Measurements from ENCODE around the gene CNTNAP5. TPM values are rescaled to one million over a fixed set of nuclear protein-coding genes. Genes with fewer than 3 reads are reported as not detected.

The CNTNAP5 gene
- total and polyA plus RNA-seq, 4 experiments from 2014 or later = not detected

DNA sequence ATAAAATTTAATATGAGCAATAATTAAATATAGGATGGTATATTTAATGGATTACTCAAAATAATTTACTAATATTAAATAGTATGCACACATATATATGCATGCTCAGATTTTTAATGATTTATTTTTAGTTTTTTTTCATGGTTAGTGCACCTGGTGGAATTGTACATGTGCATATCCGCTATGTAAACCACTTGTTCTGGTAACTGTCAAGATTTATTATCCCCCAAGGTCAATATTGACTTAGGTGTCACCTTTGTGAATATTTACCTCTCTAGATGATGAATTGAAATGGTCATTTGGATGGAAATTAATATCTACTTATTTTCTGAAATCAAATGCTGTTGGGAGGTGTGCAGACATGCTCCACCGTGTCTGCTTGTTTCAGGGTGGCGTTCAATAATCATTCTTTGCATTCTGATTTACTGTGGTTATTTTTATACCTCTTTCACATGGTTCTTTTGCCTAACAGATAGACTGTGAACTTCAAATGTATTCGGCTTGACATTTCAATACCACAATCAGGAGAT is 14.7 kb downstream of the CNTNAP5 start:
- H3K9me3 Mint-ChIP-seq = peaks cover 0 to 9% (median 2%) of the 10 kb centered on the region in 8 donors
- no peaks in the 10 kb centered on the region for H3K27me3 Mint-ChIP-seq

DNA sequence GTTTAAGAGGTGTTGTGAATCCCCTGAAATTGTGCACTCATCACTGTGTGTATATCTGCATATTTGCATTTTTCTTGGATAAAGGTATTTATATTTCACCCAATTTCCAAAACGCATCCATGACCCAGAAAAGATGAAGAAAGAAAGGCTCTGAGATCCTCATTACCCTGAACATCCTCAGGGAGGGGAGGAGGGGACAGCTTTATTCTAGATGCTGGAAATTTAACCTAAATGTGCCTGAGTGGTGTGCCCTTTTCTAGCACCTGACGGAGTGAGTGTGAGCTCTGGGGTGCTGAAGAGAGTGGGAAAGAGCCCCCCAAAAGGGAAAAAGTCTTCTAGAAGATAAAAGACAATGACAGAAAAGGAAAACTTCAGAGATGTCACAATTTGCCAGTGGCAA is 20.8 kb downstream of the CNTNAP5 start:
- Histone ChIP-seq H3K4me1 (ENCODE audit: insufficient read depth, low read length) (no peaks in the 10 kb centered on the region), H3K36me3 (ENCODE audit: insufficient read depth, low read length) (no peaks in the 10 kb centered on the region), H3K27ac (ENCODE audit: low read depth, low read length) (no peak overlapping the region), H3K4me3 (ENCODE audit: low read length in 2 of 2) (no peak overlapping the region), H3K27me3 (ENCODE audit: insufficient read depth, low read length) (no peaks in the 10 kb centered on the region), H3K9me3 (ENCODE audit: control insufficient read depth in 1 of 2, low read length in 2 of 2) (no peaks in the 10 kb centered on the region)
- H3K9me3 Mint-ChIP-seq = peaks cover 0 to 14% (median 4%) of the 10 kb centered on the region in 8 donors
- DNase-seq = no peak
- H3K4me3 Mint-ChIP-seq = no peak overlapping the region
- no peaks in the 10 kb centered on the region for H3K27me3 Mint-ChIP-seq
- ChIA-PET POLR2A (ENCODE audit: partially characterized antibody) (no interaction called here), CTCF (ENCODE audit: partially characterized antibody) (no interaction called here)
- H3K27ac Mint-ChIP-seq = no peak overlapping the region
- H3K4me1 Mint-ChIP-seq = no peaks in the 10 kb centered on the region
- no peaks in the 10 kb centered on the region for H3K36me3 Mint-ChIP-seq
- intact Hi-C loops (cut with micrococcal nuclease) = no loop called here

More for the DNA sequence above, 14.7 kb downstream of the CNTNAP5 start:
- DNase-seq = no peak
- Mint-ChIP-seq H3K36me3 (no peaks in the 10 kb centered on the region), H3K4me3 (no peak overlapping the region), H3K27ac (no peak overlapping the region), H3K4me1 (no peaks in the 10 kb centered on the region)
- no peak overlapping the region for H3K27ac ChIP-seq (ENCODE audit: low read depth, low read length)
- no peaks in the 10 kb centered on the region for H3K27me3 ChIP-seq (ENCODE audit: insufficient read depth, low read length)
- CTCF ChIA-PET (ENCODE audit: partially characterized antibody) = no interaction called here
- POLR2A ChIA-PET (ENCODE audit: partially characterized antibody) = no interaction called here
- H3K4me3 ChIP-seq (ENCODE audit: low read length in 2 of 2) = no peak overlapping the region
- H3K9me3 ChIP-seq (ENCODE audit: control insufficient read depth in 1 of 2, low read length in 2 of 2) = no peaks in the 10 kb centered on the region
- no peaks in the 10 kb centered on the region for H3K36me3 ChIP-seq (ENCODE audit: insufficient read depth, low read length)
- H3K4me1 ChIP-seq (ENCODE audit: insufficient read depth, low read length) = no peaks in the 10 kb centered on the region
- intact Hi-C loops (cut with micrococcal nuclease) = no loop called here

DNA sequence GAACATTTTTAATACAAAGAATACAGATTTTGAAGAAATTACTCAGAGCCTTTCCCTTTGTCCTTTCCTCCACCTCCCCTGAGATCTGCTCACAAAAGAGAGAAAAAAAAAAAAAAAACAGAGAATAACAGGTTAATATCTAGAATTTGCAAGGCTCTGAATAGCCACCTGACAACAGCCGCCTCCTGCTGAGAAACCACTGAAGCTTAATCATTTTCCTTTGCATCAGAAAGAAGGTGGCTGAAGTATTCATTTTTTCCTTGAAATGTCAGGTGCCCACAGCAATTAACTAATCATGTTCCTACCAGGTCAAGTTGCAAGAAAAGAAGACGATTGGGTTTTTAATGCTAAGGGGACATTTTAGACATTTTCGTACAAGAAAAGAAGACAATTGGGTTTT is 21.2 kb downstream of the CNTNAP5 start:
- Histone ChIP-seq H3K9me3 (ENCODE audit: control insufficient read depth in 1 of 2, low read length in 2 of 2) (no peaks in the 10 kb centered on the region), H3K27me3 (ENCODE audit: insufficient read depth, low read length) (no peaks in the 10 kb centered on the region), H3K27ac (ENCODE audit: low read depth, low read length) (no peak overlapping the region), H3K4me1 (ENCODE audit: insufficient read depth, low read length) (no peaks in the 10 kb centered on the region), H3K4me3 (ENCODE audit: low read length in 2 of 2) (no peak overlapping the region), H3K36me3 (ENCODE audit: insufficient read depth, low read length) (no peaks in the 10 kb centered on the region)
- Mint-ChIP-seq H3K27me3 (no peaks in the 10 kb centered on the region), H3K27ac (no peak overlapping the region), H3K36me3 (no peaks in the 10 kb centered on the region), H3K9me3 (peaks cover 0 to 14% (median 5%) of the 10 kb centered on the region in 8 donors), H3K4me3 (no peak overlapping the region), H3K4me1 (no peaks in the 10 kb centered on the region)
- POLR2A ChIA-PET (ENCODE audit: partially characterized antibody) = no interaction called here
- DNase-seq = no peak
- CTCF ChIA-PET (ENCODE audit: partially characterized antibody) = no interaction called here
- intact Hi-C loops (cut with micrococcal nuclease) = no loop called here

DNA sequence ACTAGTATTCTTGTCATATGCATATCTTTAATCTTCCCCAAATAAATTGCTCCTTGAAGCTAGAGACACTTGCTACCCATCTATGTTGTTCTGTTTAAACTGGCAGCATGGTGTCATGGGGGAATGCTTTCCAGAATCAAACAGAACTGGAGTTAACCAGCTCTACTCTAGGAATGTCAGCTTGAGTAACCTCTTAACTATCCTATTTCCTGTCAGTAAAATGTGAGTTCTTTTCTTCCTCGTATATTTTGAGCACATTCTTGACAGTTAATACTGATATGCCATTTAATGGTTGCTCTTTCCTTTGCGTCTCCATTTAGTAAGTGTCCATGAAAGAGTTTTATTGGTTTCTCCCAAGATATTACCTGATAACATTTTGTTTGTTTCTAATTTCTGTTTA is 23.0 kb downstream of the CNTNAP5 start:
- ChIA-PET CTCF (ENCODE audit: partially characterized antibody) (no interaction called here), POLR2A (ENCODE audit: partially characterized antibody) (no interaction called here)
- Histone ChIP-seq H3K27ac (ENCODE audit: low read depth, low read length) (no peak overlapping the region), H3K4me1 (ENCODE audit: insufficient read depth, low read length) (no peaks in the 10 kb centered on the region), H3K36me3 (ENCODE audit: insufficient read depth, low read length) (no peaks in the 10 kb centered on the region), H3K4me3 (ENCODE audit: low read length in 2 of 2) (no peak overlapping the region), H3K9me3 (ENCODE audit: control insufficient read depth in 1 of 2, low read length in 2 of 2) (no peaks in the 10 kb centered on the region), H3K27me3 (ENCODE audit: insufficient read depth, low read length) (no peaks in the 10 kb centered on the region)
- Mint-ChIP-seq H3K9me3 (peaks cover 0 to 14% (median 6%) of the 10 kb centered on the region in 8 donors), H3K27ac (no peak overlapping the region), H3K36me3 (no peaks in the 10 kb centered on the region), H3K4me1 (no peaks in the 10 kb centered on the region), H3K27me3 (no peaks in the 10 kb centered on the region), H3K4me3 (no peak overlapping the region)
- intact Hi-C loops (cut with micrococcal nuclease) = no loop called here
- no peak for DNase-seq

DNA sequence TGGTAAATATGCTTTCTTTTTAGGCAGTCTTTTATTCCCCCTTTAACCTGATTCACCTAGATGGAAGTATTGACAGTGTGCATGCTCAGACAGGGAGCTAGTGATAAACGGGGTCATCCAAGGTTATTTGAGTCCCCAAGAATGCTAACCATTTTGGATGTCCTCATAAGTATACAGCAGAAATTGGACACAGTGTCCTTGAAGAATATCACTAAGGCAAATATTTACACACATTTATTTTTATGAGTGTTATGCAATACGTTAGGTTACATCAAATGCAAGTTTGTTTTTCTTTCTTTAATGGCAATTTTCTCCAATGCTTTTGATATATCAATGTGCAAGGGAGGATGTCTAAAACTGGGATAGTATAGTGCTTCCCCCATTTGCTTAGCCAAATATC is 23.6 kb downstream of the CNTNAP5 start:
- Histone ChIP-seq H3K27me3 (ENCODE audit: insufficient read depth, low read length) (no peaks in the 10 kb centered on the region), H3K4me3 (ENCODE audit: low read length in 2 of 2) (no peak overlapping the region), H3K4me1 (ENCODE audit: insufficient read depth, low read length) (no peaks in the 10 kb centered on the region), H3K9me3 (ENCODE audit: control insufficient read depth in 1 of 2, low read length in 2 of 2) (no peaks in the 10 kb centered on the region), H3K36me3 (ENCODE audit: insufficient read depth, low read length) (no peaks in the 10 kb centered on the region), H3K27ac (ENCODE audit: low read depth, low read length) (no peak overlapping the region)
- H3K27ac Mint-ChIP-seq = no peak overlapping the region
- no peaks in the 10 kb centered on the region for H3K4me1 Mint-ChIP-seq
- H3K9me3 Mint-ChIP-seq = peaks cover 0 to 16% (median 5%) of the 10 kb centered on the region in 8 donors
- intact Hi-C loops (cut with micrococcal nuclease) = no loop called here
- H3K27me3 Mint-ChIP-seq = no peaks in the 10 kb centered on the region
- POLR2A ChIA-PET (ENCODE audit: partially characterized antibody) = no interaction called here
- H3K4me3 Mint-ChIP-seq = no peak overlapping the region
- no peak for DNase-seq
- CTCF ChIA-PET (ENCODE audit: partially characterized antibody) = no interaction called here
- H3K36me3 Mint-ChIP-seq = no peaks in the 10 kb centered on the region

DNA sequence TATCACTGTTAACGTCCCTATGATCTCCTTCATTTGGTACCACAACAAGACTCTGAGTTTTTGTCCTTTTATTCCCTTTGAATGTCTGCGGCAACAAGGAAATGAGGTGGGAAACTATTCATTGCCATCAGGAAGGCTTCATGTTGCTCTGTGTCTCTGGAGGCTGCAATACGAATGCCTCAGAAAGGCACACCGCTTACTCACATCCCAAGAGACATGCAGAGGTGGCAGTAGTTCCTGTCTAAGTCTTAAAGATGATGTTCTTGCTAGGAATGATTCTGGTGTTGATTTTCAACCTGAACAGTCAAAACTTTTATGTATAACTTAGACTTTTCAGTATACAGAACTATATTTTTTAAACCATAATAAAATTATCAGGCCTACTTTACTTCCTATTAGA is 24.0 kb downstream of the CNTNAP5 start:
- H3K4me3 Mint-ChIP-seq = no peak overlapping the region
- no peaks in the 10 kb centered on the region for H3K4me1 ChIP-seq (ENCODE audit: insufficient read depth, low read length)
- no peaks in the 10 kb centered on the region for H3K36me3 Mint-ChIP-seq
- H3K9me3 ChIP-seq (ENCODE audit: control insufficient read depth in 1 of 2, low read length in 2 of 2) = no peaks in the 10 kb centered on the region
- POLR2A ChIA-PET (ENCODE audit: partially characterized antibody) = no interaction called here
- peaks cover 0 to 16% (median 5%) of the 10 kb centered on the region in 8 donors for H3K9me3 Mint-ChIP-seq
- intact Hi-C loops (cut with micrococcal nuclease) = no loop called here
- no peaks in the 10 kb centered on the region for H3K27me3 ChIP-seq (ENCODE audit: insufficient read depth, low read length)
- DNase-seq = no peak
- no peaks in the 10 kb centered on the region for H3K27me3 Mint-ChIP-seq
- no peaks in the 10 kb centered on the region for H3K36me3 ChIP-seq (ENCODE audit: insufficient read depth, low read length)
- no peaks in the 10 kb centered on the region for H3K4me1 Mint-ChIP-seq
- H3K27ac ChIP-seq (ENCODE audit: low read depth, low read length) = no peak overlapping the region
- CTCF ChIA-PET (ENCODE audit: partially characterized antibody) = no interaction called here
- no peak overlapping the region for H3K27ac Mint-ChIP-seq
- H3K4me3 ChIP-seq (ENCODE audit: low read length in 2 of 2) = no peak overlapping the region

DNA sequence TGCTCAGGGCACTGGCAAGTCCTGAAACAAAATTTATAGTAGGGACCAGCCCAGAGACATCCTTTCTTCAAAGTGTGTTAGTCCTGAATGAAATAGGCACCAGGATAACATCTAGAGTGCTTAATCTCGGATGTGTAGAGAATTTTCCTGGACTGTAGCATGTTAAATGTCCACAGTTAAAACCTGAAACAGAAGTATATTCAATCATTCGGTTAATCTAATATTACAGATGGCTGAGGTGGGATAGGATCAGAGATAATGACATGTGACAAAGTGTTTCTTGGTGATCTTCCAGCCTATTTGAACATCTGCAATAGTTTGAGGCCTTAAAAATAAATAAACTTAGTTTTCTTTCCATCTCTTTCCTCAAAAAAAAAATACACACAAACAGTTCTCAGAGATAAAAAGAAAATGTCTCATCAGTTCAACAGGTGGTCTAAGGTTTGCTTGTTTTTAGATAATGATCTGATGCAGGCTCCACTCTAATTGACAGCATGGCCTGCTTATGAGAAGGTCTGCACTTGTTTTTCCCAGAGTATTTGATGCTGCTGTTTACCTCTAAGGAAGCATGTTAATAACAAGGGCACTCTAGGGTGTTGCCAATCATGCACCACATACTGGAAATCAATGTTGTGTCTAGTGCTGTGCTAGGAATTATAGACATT is 25.9 kb downstream of the CNTNAP5 start:
- no peaks in the 10 kb centered on the region for H3K36me3 Mint-ChIP-seq
- DNase-seq = no peak
- no peaks in the 10 kb centered on the region for H3K4me1 ChIP-seq (ENCODE audit: insufficient read depth, low read length)
- H3K27ac ChIP-seq (ENCODE audit: low read depth, low read length) = no peak overlapping the region
- no peak overlapping the region for H3K27ac Mint-ChIP-seq
- H3K4me3 Mint-ChIP-seq = no peak overlapping the region
- no peaks in the 10 kb centered on the region for H3K27me3 Mint-ChIP-seq
- POLR2A ChIA-PET (ENCODE audit: partially characterized antibody) = no interaction called here
- intact Hi-C loops (cut with micrococcal nuclease) = no loop called here
- no peak overlapping the region for H3K4me3 ChIP-seq (ENCODE audit: low read length in 2 of 2)
- no peaks in the 10 kb centered on the region for H3K36me3 ChIP-seq (ENCODE audit: insufficient read depth, low read length)
- H3K27me3 ChIP-seq (ENCODE audit: insufficient read depth, low read length) = no peaks in the 10 kb centered on the region
- no peaks in the 10 kb centered on the region for H3K4me1 Mint-ChIP-seq
- peaks cover 0 to 16% (median 6%) of the 10 kb centered on the region in 8 donors for H3K9me3 Mint-ChIP-seq
- no peaks in the 10 kb centered on the region for H3K9me3 ChIP-seq (ENCODE audit: control insufficient read depth in 1 of 2, low read length in 2 of 2)
- CTCF ChIA-PET (ENCODE audit: partially characterized antibody) = no interaction called here
